Measurements from ENCODE around the gene HAP1.
"Not testable (repeated sequence)": the region's sequence is repeated elsewhere in the genome, so short reads cannot be mapped to it uniquely, and the experiment has no call there.

Gene HAP1

GRCh38 chr17:41707803-41708669 lies 26.4 kb downstream of the HAP1 start:
- H3K4me2 ChIP-seq = no peak overlapping the region
- H3K4me3 ChIP-seq (IDR thresholded peaks at IDR 0.05; ENCODE audit: insufficient read depth, low read depth, low read length) = no peak overlapping the region
- H2AFZ ChIP-seq (ENCODE audit: low read depth) = no peak overlapping the region
- no peaks in the 10 kb centered on the region for H3K79me2 ChIP-seq (ENCODE audit: insufficient read depth, low read depth)
- H3K27ac ChIP-seq = no peak overlapping the region
- H4K20me1 ChIP-seq (ENCODE audit: insufficient read depth) = no peaks in the 10 kb centered on the region
- H3K9ac ChIP-seq = no peak overlapping the region
- no peaks in the 10 kb centered on the region for H3K27me3 ChIP-seq (ENCODE audit: insufficient read depth, low read depth)
- TF ChIP-seq CTCF (conservative IDR thresholded peaks at IDR 0.05; ENCODE audit: low read depth, low read length) = no peak
- no peaks in the 10 kb centered on the region for H3K4me1 ChIP-seq (ENCODE audit: low read depth, poor library complexity, severe bottlenecking)
- H3K36me3 ChIP-seq (ENCODE audit: insufficient read depth) = no peaks in the 10 kb centered on the region

GRCh38 chr17:41705271-41705991 lies 29.0 kb downstream of the HAP1 start:
- Histone ChIP-seq H3K27ac (no peak overlapping the region), H4K20me1 (ENCODE audit: insufficient read depth) (no peaks in the 10 kb centered on the region), H3K4me1 (ENCODE audit: low read depth, poor library complexity, severe bottlenecking) (no peaks in the 10 kb centered on the region), H3K36me3 (ENCODE audit: insufficient read depth) (no peaks in the 10 kb centered on the region), H3K79me2 (ENCODE audit: insufficient read depth, low read depth) (no peaks in the 10 kb centered on the region), H3K9ac (no peak overlapping the region), H2AFZ (ENCODE audit: low read depth) (no peak overlapping the region), H3K27me3 (ENCODE audit: insufficient read depth, low read depth) (no peaks in the 10 kb centered on the region), H3K4me2 (no peak overlapping the region), H3K4me3 (IDR thresholded peaks at IDR 0.05; ENCODE audit: insufficient read depth, low read depth, low read length) (no peak overlapping the region)
- TF ChIP-seq CTCF (conservative IDR thresholded peaks at IDR 0.05; ENCODE audit: low read depth, low read length) = no peak

DNA sequence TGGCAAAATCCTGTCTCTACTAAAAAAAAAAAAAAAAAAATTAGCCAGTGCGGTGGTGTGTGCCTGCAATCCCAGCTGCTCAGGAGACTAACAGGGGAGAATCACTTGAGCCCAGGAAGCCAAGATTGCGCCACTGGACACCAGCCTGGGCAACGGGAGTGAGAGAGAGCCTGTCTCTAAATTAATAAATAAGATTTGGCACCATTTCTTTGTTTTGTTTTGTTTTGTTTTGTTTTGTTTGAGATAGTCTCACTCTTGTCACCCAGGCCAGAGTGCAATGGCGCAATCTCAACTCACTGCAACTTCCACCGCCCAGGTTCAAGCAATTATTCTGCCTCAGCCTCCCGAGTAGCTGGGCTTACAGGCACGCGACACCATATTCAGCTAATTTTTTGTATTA lies 31.7 kb downstream of the HAP1 start:
- no peaks in the 10 kb centered on the region for H4K20me1 ChIP-seq (ENCODE audit: insufficient read depth)
- TF ChIP-seq CTCF (conservative IDR thresholded peaks at IDR 0.05; ENCODE audit: low read depth, low read length) = no peak
- H3K27ac ChIP-seq = no peak overlapping the region
- H3K9ac ChIP-seq = no peak overlapping the region
- no peak overlapping the region for H3K4me2 ChIP-seq
- H2AFZ ChIP-seq (ENCODE audit: low read depth) = no peak overlapping the region
- H3K4me1 ChIP-seq (ENCODE audit: low read depth, poor library complexity, severe bottlenecking) = peaks cover 7% of the 10 kb centered on the region
- H3K79me2 ChIP-seq (ENCODE audit: insufficient read depth, low read depth) = no peaks in the 10 kb centered on the region
- H3K27me3 ChIP-seq (ENCODE audit: insufficient read depth, low read depth) = no peaks in the 10 kb centered on the region
- no peaks in the 10 kb centered on the region for H3K36me3 ChIP-seq (ENCODE audit: insufficient read depth)
- no peak overlapping the region for H3K4me3 ChIP-seq (IDR thresholded peaks at IDR 0.05; ENCODE audit: insufficient read depth, low read depth, low read length)

DNA sequence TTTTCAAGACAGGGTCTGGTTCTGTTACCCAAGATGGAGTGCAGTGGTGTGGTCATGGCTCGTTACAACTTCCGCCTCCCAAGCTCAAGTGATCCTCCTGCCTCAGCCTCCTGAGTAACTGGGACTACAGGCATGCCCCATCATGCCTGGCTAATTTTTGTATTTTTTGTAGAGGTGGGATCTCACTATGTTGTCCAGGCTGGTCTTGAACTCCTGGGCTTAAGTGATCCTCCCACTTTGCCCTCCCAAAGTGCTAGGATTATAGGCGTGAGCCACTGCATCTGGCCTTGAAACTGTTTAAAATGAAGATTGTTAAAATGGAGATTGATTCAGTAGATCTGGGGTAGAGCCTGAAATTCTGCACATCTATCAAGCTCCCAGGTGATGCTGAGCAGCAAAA lies 33.6 kb downstream of the HAP1 start:
- not testable (repeated sequence) for H3K4me2 ChIP-seq; H3K27me3 ChIP-seq (ENCODE audit: insufficient read depth, low read depth); H2AFZ ChIP-seq (ENCODE audit: low read depth); H3K27ac ChIP-seq; H3K79me2 ChIP-seq (ENCODE audit: insufficient read depth, low read depth); H4K20me1 ChIP-seq (ENCODE audit: insufficient read depth); H3K36me3 ChIP-seq (ENCODE audit: insufficient read depth); H3K9ac ChIP-seq; H3K4me3 ChIP-seq (IDR thresholded peaks at IDR 0.05; ENCODE audit: insufficient read depth, low read depth, low read length)
- H3K4me1 ChIP-seq (ENCODE audit: low read depth, poor library complexity, severe bottlenecking) = peaks cover 26% of the 10 kb centered on the region

Measured in KMS-11 (cell line).